C4-2B (cell line): ENCODE measurements around the gene SIGLEC1.

ENCODE experiments used
- CTCF ChIP-seq: fragments of 450-650 bp; conservative IDR thresholded peaks from 2 replicates; pipeline ENCODE4 v1.5.1; 2017; ENCODE audit warnings: mild to moderate bottlenecking
- ZFX ChIP-seq: fragments of 450-650 bp; IDR thresholded peaks from 2 replicates; pipeline ENCODE4 v1.6.1; 2017

- TF ChIP-seq CTCF (no peak), ZFX (no peak)
Observed at GRCh38 chr20:3739054-3739925, 26.9 kb upstream of the SIGLEC1 start.
